ENCODE measurements around the gene MLX.

- TF ChIP-seq CTCF (IDR thresholded peaks at IDR 0.05) (no peak), POLR2A (IDR thresholded peaks at IDR 0.05; ENCODE audit: low read depth) (no peak), EP300 (IDR thresholded peaks at IDR 0.05) (no peak), POLR2AphosphoS5 (IDR thresholded peaks at IDR 0.05) (no peak)
These were observed 24.0 kb downstream of the MLX start for GRCh38 chr17:42590886-42591285.
